ENCODE measurements around the gene SMCO3.
A peak's percentile ranks its signal among the peaks of the same experiment; 100 is the strongest.

Gene SMCO3

DNA sequence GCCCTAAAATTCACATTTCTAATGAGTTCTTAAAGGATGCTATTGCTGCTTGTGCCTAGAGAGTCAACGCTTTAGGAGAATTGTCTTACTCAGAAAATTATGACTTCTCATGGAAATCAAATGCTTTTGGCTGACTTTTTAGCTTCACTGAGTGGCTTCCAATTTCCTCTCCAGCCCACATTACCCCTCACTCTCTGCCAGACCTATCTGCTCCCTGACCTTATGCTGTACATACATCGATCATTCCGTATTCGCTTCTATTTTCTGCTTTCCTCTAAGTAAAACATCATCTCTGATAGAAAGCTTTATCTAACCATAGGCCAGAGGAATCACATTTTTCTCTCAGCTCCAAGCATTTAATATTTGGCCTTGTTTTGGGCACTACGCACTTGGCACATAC is 12.5 kb upstream of the SMCO3 start:
- no peak for DNase-seq

- no peak for DNase-seq
Measured at GRCh38 chr12:14825256-14825655, 11.3 kb upstream of the SMCO3 start.

DNA sequence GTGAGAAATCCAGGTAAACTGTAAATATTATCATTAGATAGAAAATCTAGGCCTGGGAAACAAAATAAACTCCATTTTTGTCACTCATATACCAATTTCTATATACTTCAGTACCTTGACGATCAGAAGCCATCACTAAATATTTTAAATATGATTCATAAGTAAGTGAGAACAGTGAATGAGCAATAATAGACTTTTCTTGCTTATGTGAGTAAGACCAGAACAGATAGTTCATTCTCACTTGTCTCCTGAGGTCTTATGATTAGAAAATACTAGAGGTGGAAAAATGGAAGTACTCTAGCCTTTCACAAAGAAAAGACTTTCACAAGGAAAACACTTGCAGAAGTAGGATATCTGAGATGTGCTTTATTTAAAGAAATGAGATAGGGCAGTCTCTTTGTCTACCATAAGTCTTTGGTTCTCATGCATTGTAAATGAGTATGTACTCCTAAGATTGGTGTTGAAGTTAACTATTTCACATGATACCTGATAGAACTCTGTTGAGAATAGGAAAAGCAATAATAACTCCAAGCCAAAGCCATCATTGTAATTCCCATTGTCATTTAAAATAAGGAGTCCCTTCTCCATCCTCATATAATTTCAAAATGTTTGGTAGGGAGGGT is 10.1 kb upstream of the SMCO3 start:
- DNase-seq = no peak

DNA sequence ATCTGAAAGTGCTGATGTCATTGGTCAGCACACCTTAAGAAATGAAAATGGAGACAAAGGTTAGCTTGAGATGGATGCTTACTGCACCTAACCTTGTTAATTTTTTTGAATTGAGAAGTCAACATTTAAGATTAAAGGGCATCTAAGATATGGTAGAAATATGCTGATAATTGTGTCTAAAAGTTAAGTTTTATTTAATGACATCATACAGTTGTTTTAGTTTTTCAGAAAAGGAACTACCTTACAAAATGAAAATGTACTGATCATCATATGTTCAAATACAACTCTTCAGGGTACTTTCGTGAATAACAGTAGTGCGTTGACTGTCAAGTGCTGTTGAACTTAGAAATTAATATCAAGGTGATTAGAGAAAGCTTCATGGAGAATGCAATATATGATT is 2.5 kb downstream of the SMCO3 start:
- DNase-seq = no peak

DNA sequence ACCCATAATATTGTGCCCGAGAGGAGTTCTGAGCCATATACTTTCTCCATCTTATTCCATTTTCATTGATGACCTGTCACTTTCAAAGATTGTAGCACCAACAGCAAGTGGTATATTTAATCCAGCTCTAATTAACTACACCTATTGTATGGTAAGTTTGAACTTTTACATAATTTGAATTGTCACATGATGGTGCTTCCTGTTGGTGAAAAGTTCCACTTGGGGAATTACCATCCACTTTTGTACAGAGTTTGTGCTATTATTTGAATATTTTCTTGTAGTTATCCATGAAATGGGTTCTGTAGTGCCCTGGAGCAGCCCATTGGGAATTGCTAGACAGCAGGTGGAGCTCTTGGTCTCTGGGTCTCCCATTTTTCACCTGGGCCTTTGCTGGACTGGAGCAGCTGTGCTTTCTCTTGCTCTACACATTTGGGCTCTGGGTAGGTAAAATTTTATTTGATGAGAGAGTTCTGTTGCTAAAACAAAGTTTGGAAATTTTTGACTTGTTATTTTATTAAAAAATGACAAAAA is 3.0 kb downstream of the SMCO3 start:
- no peak for DNase-seq

DNA sequence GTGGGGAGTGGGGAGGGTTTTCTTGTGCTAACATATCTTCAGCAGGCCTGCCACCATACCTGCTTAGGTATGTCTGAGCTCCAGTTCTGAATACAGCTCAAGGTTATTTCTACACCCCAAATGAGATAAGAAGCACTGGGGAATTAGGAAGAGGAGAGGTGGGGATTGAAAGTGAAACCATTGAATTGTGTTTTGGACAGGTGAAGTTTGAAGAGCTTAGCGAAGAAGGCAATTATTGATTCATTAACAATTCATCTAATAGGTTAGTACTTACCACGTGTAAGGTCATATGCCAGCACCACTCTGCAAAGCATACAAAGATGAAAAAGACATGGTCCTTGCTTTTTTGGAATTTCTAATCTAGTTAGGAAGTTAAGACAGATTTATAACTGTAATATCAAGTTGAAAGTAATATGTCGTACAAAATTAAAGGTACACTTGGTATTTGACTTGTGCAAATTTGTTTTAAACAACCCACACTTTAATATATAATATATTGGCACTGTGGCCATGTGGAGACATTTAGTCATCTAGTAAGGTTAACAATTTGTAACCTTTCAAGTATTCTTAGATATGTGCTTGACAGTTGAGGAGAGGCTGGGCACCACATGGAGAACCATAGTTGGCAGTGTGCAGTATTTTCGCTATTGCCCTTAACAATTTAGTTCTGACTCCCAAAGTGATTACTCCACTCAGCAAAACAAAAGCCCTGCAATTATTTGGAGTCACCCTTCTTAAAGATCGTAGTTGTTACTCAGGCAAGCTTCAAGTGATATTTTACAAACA is 3.6 kb downstream of the SMCO3 start:
- DNase-seq = no peak

DNA sequence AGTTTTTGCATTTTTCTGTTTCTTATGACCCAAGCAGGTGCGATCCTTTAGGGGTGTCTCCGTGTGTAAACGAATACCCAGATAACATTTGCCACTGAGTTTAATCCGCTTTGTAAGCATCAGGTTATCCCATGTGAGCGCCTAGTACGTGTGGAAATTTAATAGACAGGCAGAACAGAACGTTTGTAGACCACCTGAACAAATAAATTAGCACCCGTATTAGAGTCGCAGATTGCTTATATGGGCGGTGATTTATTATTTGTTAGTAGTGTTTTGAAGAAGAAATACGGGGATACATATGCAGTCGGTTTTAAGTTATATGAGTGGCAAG is 10.2 kb downstream of the SMCO3 start:
- DNase-seq = no peak

GRCh38 chr12:14803011-14803829 is 10.8 kb downstream of the SMCO3 start, which contains the start of the genes C12orf60 and WBP11:
Gene C12orf60, plus strand, starts transcription at chr12:14803670. Its CDS starts 19,266 bp downstream, at chr12:14822936.
Gene WBP11, minus strand, starts transcription at chr12:14803478. Its CDS starts 2,095 bp downstream, at chr12:14801383.
- DNase-seq = peak; percentile 78

DNA sequence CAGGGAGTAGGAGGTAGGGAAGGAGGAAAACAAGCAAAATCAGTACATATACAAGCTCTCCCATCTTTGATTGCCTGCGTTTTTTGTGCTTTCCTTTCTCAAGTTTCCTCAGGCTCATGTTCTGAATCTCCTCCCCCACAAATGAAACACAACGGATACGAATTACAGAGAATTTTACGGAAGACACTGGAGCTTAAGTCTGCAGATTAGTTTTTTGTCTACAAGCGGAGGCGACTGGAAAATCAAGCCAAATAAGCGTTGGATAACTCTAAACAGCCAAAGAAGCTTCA is 11.3 kb downstream of the SMCO3 start:
- DNase-seq = no peak

GRCh38 chr12:14802247-14802646 is 11.7 kb downstream of the SMCO3 start:
- no peak for DNase-seq

DNA sequence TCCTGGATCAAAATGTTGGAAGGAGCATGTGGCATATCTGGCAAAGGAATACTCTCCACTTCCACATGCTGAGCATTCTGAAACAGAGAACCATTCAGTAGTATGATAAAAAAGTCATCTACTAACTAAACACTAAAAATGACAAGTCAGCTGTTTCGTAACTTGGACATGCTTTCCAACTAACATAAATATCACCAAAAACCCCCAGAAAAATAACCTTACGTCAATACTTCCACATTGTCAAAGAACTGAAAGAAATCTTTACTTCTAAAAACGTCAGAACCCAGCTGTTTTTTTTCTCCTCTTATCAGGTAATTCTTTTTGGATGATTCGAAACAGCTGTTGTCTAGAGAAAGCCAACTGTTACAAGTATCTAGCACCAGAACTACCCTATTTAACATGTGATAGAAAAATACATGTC is 18.9 kb downstream of the SMCO3 start:
- no peak for DNase-seq

GRCh38 chr12:14785568-14785967 is 28.4 kb downstream of the SMCO3 start:
- DNase-seq = no peak

GRCh38 chr12:14784471-14784870 is 29.5 kb downstream of the SMCO3 start:
- DNase-seq = no peak

GRCh38 chr12:14782756-14783155 is 31.2 kb downstream of the SMCO3 start:
- no peak for DNase-seq

GRCh38 chr12:14781563-14781962 is 32.4 kb downstream of the SMCO3 start:
- no peak for DNase-seq

DNA sequence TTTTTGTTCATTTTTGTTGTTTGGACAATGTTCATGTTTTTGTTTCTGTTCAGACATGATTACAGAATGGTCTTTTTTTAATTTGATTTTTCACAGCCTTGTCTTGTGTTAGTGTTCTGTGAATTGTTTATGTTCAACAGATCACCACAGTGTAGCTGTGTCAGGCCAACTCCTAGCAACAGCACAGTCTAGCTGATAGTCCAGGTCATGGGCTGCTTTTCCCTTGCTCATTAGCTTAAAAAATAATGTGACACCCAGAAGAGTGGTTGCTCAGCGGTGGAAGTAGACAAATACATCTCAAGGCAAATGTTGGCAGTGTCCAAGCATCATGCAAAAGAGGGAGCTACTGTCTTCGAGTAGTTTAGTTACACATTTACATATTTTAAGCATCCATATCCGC is 33.1 kb downstream of the SMCO3 start:
- no peak for DNase-seq

GRCh38 chr12:14779834-14780233 is 34.1 kb downstream of the SMCO3 start:
- DNase-seq = no peak

DNA sequence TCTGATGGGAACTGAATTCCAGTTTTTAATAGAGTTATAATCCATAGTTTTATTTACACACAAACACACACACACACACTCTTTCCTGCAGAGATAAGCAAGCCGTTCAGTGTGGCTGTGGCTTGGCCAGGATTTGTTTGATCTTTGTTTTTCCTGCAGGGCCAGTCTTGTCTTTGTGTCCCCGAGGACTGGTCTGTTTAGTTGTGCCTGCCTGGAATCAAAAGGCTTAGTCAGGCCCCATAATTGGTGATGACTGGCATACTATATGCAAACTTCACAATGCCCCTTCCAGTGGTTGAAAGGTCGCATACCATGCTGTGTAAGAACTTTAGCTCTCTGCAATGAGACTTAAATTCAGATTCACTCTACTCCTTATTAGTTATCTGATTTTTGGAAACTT is 36.7 kb downstream of the SMCO3 start:
- no peak for DNase-seq

- no peak for DNase-seq
Measured at GRCh38 chr12:14776236-14776961, 37.6 kb downstream of the SMCO3 start.

- no peak for DNase-seq
Measured at GRCh38 chr12:14775636-14775980, 38.4 kb downstream of the SMCO3 start.

DNA sequence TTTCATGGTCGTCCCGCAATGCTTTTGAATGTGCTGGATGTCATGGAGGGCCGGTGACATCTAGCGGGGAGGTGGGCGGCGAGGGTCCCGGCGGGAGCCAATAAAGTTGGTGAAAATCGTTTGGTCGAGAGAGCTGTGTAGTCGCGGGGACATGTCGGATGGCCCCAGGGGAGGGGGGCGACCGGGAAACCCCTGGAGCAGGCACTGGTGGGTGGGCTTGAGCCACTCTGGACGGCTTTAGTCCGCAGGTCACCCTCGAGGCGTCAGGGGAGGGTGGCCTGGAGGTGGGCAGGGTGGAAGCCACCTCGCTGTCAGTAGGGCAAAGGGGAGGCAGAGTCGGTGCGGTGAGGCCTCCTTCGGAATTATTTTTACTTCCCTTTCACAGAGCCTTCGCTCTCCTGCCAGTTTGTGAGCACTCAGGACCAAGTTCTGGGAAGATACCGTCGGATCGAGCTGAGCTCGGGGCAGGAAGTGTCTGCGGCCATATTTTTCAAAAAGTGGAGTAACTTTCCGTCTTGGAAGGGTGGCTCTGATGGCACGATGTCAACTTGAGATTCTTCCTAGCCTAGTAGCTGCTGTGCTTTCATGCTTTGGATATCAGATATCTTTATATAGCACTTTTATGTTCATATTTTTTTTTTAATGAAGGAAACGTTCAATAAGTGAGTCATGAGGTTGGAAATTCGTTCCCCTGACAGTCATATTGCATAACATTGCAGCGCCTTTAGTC is 38.9 kb downstream of the SMCO3 start:
- peak; percentile 31 for DNase-seq

Data from activated CD8-positive, alpha-beta memory T cell treated with anti-CD3 and anti-CD28 coated beads, Interleukin-2, amount 50 U/mL, for 4 hours (primary cell).